CD4-positive, CD25-positive, alpha-beta regulatory T cell (primary cell): ENCODE measurements around the gene ICAM2. TPM values are rescaled to one million over a fixed set of nuclear protein-coding genes. Genes with fewer than 3 reads are reported as not detected.
"Not testable (repeated sequence)": the region's sequence is repeated elsewhere in the genome, so short reads cannot be mapped to it uniquely, and the experiment has no call there.

Experiments
- ATAC-seq, 2 donors: fragments of 150-1000 bp; cut with Tn5 transposase; one replicate each; pipeline ENCODE4 v1.10.0; 2021; ENCODE audit warnings: low read depth in 2 of 2, moderate number of reproducible peaks in 2 of 2, moderate library complexity in 1 of 2
- DNase-seq, 3 donors: peaks; one replicate each; pipeline versions ENCODE4 v3.0.0 to v3.0.0-alpha.2; 2012 to 2022; ENCODE audit warnings: mixed read lengths in 1 of 3
- H3K27ac ChIP-seq: one replicate; pipeline ENCODE4 v1.7.0; 2013; ENCODE audit warnings: mild to moderate bottlenecking, low read length; ENCODE audit not compliant: insufficient read depth, poor library complexity, severe bottlenecking
- H3K27me3 ChIP-seq: one replicate; pipeline ENCODE4 v1.7.0; 2013; ENCODE audit warnings: low read length; ENCODE audit not compliant: control insufficient read depth, insufficient read depth
- H3K36me3 ChIP-seq: one replicate; pipeline ENCODE4 v1.7.0; 2013; ENCODE audit warnings: mild to moderate bottlenecking, low read length, moderate library complexity; ENCODE audit not compliant: control insufficient read depth, insufficient read depth
- H3K4me1 ChIP-seq: 2 replicates; pipeline ENCODE4 v1.7.0; 2013; ENCODE audit warnings: mild to moderate bottlenecking, low read length; ENCODE audit not compliant: insufficient read depth, control insufficient read depth, poor library complexity, severe bottlenecking
- H3K4me3 ChIP-seq: one replicate; pipeline ENCODE4 v1.7.0; 2013; ENCODE audit warnings: low read depth, mild to moderate bottlenecking, low read length, moderate library complexity
- H3K9me3 ChIP-seq, 2 experiments: 1 replicate in 1 of 2; 2 replicates in 1 of 2; pipeline ENCODE4 v1.7.0; 2013; ENCODE audit warnings: low read length in 2 of 2, mild to moderate bottlenecking in 1 of 2, moderate library complexity in 1 of 2; ENCODE audit not compliant: control insufficient read depth in 2 of 2
- H3K27ac Mint-ChIP-seq, 3 donors: one replicate each; pipeline ENCODE4 v1.8.0; 2020 to 2022; ENCODE audit warnings: mild to moderate bottlenecking in 3 of 3, mixed read lengths in 3 of 3, moderate library complexity in 2 of 3
- H3K27me3 Mint-ChIP-seq: one replicate; pipeline ENCODE4 v1.8.0; 2022; ENCODE audit warnings: mild to moderate bottlenecking, mixed read lengths
- H3K36me3 Mint-ChIP-seq: one replicate; pipeline ENCODE4 v1.8.0; 2020; ENCODE audit warnings: mixed read lengths
- H3K4me1 Mint-ChIP-seq, 4 donors: one replicate each; pipeline ENCODE4 v1.8.0; 2020 to 2022; ENCODE audit warnings: mixed read lengths in 4 of 4, mild to moderate bottlenecking in 1 of 4
- H3K4me3 Mint-ChIP-seq, 4 donors: one replicate each; pipeline ENCODE4 v1.8.0; 2020 to 2022; ENCODE audit warnings: mild to moderate bottlenecking in 4 of 4, mixed read lengths in 4 of 4, moderate library complexity in 3 of 4
- H3K9me3 Mint-ChIP-seq, 7 donors: one replicate each; pipeline ENCODE4 v1.8.0; 2020 to 2022; ENCODE audit warnings: mixed read lengths in 7 of 7, mild to moderate bottlenecking in 3 of 7, moderate library complexity in 2 of 7
- polyA plus RNA-seq, 4 donors: library from polyadenylated mRNA; unstranded; fragments of 300-500 nt; fragmentation: Illumina TruSeq; gene quantifications; one replicate each; pipeline ENCODE4 v1.2.3, GENCODE V29; 2021
- total RNA-seq: library from RNA; stranded (reverse); gene quantifications from one replicate; pipeline ENCODE4 v1.2.3, GENCODE V29; 2022

The ICAM2 gene
- total and polyA plus RNA-seq, 5 donors from 2014 or later = 106 to 625 (median 539) TPM

DNA sequence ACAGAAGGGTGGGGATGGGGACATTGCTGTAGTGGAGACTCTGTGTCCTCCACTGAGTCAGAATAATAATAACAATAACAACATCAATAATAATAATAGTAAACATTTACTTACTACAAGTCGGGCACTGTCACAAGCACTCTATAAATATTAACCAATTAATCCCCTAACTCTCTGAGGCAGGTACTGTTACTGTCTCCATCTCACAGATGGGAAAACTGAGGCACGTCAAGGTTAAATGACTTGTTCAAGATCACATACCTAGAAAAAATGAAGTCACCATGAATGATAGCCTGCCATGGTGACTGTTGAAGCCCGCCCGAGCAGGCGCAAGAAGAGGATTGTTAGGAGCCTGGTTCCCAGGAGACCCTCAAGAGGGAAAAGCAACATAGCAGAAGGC lies 12.1 kb downstream of the ICAM2 start:
- Histone ChIP-seq H3K4me1 (peaks cover 65% of the 10 kb centered on the region), H3K4me3 (no peak overlapping the region), H3K36me3 (peaks cover 58% of the 10 kb centered on the region), H3K27me3 (no peaks in the 10 kb centered on the region), H3K9me3 (no peaks in the 10 kb centered on the region), H3K27ac (no peak overlapping the region)
- ATAC-seq (no peak), DNase-seq (no peak)
- Mint-ChIP-seq H3K36me3 (peaks cover 31% of the 10 kb centered on the region), H3K27me3 (no peaks in the 10 kb centered on the region), H3K4me3 (peak overlapping the region in 2 of 4 donors; percentile 52 to 74), H3K27ac (peak overlapping the region; percentile 26 to 88 (median 84)), H3K4me1 (peaks cover 23 to 80% (median 39%) of the 10 kb centered on the region in 4 donors), H3K9me3 (no peaks in the 10 kb centered on the region)

DNA sequence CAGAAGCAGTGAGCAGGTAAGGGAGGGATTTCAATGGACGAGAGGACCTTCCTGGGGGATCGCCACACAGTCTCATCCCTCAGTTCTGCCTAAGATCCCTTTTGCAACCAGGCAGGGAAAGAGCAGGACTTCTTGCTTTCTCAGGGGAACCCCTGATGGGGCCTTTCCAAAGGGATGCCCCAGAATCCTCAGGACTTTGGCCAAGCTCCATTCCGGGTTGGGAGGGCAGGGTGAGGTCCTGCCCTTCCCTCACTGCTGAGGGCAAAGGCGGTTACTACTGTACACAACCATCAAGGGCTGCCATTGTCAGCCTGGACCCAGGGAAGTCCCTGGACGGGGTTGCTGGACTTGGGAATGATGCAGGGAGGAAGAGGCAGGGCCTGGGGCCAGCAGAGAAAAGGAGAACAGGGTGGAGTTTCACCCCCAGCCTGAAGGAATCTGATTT lies 12.6 kb downstream of the ICAM2 start:
- Histone ChIP-seq H3K9me3 (no peaks in the 10 kb centered on the region), H3K4me1 (peaks cover 61% of the 10 kb centered on the region), H3K4me3 (no peak overlapping the region), H3K36me3 (peaks cover 63% of the 10 kb centered on the region), H3K27me3 (no peaks in the 10 kb centered on the region), H3K27ac (peak overlapping the region; percentile 24)
- Mint-ChIP-seq H3K4me3 (peak overlapping the region in 1 of 4 donors; percentile 52), H3K36me3 (peaks cover 31% of the 10 kb centered on the region), H3K4me1 (peaks cover 22 to 75% (median 36%) of the 10 kb centered on the region in 4 donors), H3K27me3 (no peaks in the 10 kb centered on the region), H3K27ac (peak overlapping the region; percentile 73 to 88 (median 84)), H3K9me3 (no peaks in the 10 kb centered on the region)
- DNase-seq = no peak
- no peak for ATAC-seq

- not testable (repeated sequence) for H3K27me3 ChIP-seq, H3K27me3 Mint-ChIP-seq, H3K9me3 ChIP-seq, ATAC-seq, H3K9me3 Mint-ChIP-seq, H3K4me3 ChIP-seq, DNase-seq
- Histone ChIP-seq H3K4me1 (peaks cover 56% of the 10 kb centered on the region), H3K27ac (peak overlapping the region; percentile 24), H3K36me3 (peaks cover 68% of the 10 kb centered on the region)
- Mint-ChIP-seq H3K36me3 (peaks cover 31% of the 10 kb centered on the region), H3K4me3 (peak overlapping the region in 1 of 4 donors; percentile 52), H3K27ac (peak overlapping the region; percentile 43 to 88 (median 84)), H3K4me1 (peaks cover 18 to 69% (median 34%) of the 10 kb centered on the region in 4 donors)
These were observed 13.2 kb downstream of the ICAM2 start for GRCh38 chr17:64007089-64007837.

DNA sequence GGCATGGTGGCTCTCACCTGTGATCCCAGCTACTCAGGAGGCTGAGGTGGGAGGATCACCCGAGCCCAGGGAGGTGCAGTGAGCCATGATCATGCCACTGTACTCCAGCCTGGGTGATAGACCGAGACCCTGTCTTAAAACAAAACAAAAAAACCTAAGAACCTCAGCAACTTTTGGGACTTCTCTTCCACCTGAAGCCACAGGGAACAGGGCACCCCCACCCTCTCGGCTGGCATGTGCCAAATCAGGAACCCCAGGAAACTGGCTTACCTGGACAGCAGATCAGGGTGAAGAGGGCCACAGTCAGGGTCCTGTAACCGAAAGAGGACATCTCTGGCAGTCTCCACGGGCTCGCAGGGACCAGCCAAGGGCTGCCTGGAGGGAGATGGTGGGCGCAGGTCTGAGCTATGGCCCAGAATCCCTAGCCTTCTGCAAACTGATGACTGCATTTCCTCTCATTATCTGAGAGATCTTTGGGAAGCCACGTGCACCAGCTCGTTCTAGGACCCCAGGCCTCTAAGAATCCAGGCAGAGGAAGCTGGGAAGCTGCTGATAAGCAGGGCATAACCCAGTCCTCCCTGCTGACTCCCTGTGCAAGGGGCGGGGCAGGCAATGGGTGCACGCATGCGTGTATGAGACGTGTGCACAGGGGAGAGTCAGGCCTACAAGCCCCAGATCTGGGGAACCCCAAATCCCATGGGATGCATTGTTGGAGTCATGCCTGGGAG lies 13.9 kb downstream of the ICAM2 start:
- peaks cover 50% of the 10 kb centered on the region for H3K4me1 ChIP-seq

DNA sequence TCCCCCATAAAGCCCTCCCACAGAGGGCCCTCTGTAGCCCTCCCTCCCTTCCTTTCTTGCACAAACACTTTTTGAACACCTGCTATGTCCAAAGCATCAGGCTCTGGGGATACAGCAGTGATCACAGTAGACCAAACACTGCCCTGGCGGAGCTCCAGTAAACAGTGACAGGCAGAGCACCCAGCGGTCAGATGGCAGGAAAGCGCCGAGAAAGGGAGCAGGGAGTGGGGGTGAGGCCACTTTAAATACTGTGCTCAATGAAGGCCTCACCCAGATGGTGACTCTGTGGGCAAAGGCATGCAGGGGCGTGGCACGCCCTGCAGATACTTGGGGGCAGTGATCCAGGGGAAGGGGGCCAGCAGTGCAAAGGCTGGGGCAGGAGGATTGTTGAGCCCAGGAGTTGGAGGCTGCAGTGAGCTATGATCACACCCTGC lies 14.7 kb downstream of the ICAM2 start:
- Mint-ChIP-seq H3K4me3 (peak overlapping the region in 1 of 4 donors; percentile 7), H3K9me3 (no peaks in the 10 kb centered on the region), H3K4me1 (peaks cover 5 to 57% (median 22%) of the 10 kb centered on the region in 4 donors), H3K27ac (peak overlapping the region in 2 of 3 donors; percentile 26 to 87), H3K36me3 (peaks cover 18% of the 10 kb centered on the region), H3K27me3 (no peaks in the 10 kb centered on the region)
- Histone ChIP-seq H3K27me3 (no peaks in the 10 kb centered on the region), H3K4me3 (no peak overlapping the region), H3K27ac (peak overlapping the region; percentile 1), H3K36me3 (peaks cover 64% of the 10 kb centered on the region), H3K9me3 (no peaks in the 10 kb centered on the region), H3K4me1 (peaks cover 42% of the 10 kb centered on the region)
- DNase-seq = no peak
- ATAC-seq = no peak

More for the DNA sequence above, 13.9 kb downstream of the ICAM2 start:
- peak overlapping the region; percentile 20 to 88 (median 71) for H3K27ac Mint-ChIP-seq
- Histone ChIP-seq H3K36me3 (peaks cover 66% of the 10 kb centered on the region), H3K4me3 (no peak overlapping the region), H3K27ac (peak overlapping the region; percentile 1), H3K9me3 (no peaks in the 10 kb centered on the region), H3K27me3 (no peaks in the 10 kb centered on the region)
- no peak for DNase-seq
- H3K36me3 Mint-ChIP-seq = peaks cover 26% of the 10 kb centered on the region
- no peaks in the 10 kb centered on the region for H3K9me3 Mint-ChIP-seq
- H3K4me3 Mint-ChIP-seq = peak overlapping the region in 1 of 4 donors; percentile 52
- no peak for ATAC-seq
- no peaks in the 10 kb centered on the region for H3K27me3 Mint-ChIP-seq
- H3K4me1 Mint-ChIP-seq = peaks cover 12 to 65% (median 28%) of the 10 kb centered on the region in 4 donors

DNA sequence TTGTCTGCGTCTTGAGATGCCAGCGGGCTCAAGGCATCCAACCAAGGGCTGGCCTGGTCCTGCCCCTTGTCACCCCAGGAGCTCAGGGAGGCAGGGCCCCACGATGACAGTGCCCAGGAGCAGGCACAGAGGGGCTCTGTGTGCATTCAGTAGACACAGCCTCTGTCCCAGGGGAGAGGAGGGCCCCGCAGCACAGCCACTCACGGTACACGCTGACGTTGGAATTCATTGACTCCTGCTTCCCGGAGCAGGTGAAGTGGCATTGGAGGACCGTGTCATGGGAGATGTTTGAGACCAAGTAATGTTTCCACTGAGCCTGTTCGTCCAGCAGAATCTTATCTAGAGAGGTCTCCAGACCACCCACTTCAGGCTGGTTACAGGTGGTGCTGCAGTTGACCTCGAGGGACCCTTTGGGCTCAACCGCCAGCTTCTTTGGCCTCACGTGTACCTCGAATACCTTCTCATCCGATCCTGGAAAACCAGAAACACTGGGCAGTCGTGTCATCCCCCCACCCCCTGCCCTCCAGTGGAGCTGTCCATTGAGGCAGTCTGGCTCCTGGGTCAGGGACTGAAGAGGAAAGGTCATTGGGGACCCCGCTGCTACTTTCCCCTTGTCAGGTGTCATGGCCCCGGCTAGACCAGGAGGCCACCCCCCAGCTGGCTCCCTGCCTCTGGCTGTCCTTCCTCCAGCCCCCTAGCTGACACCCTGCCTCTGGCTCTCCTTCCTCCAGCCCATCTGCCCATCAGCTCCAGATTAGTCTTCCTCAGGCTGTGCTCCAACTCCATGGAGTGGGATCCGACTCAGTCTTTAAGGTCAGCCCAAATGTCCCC lies 15.3 kb downstream of the ICAM2 start:
- Mint-ChIP-seq H3K27me3 (no peaks in the 10 kb centered on the region), H3K36me3 (peaks cover 15% of the 10 kb centered on the region), H3K9me3 (no peaks in the 10 kb centered on the region), H3K27ac (peak overlapping the region; percentile 14 to 87 (median 46)), H3K4me3 (no peak overlapping the region), H3K4me1 (peaks cover 0 to 53% (median 19%) of the 10 kb centered on the region in 4 donors)
- ATAC-seq = no peak
- Histone ChIP-seq H3K36me3 (peaks cover 62% of the 10 kb centered on the region), H3K4me3 (no peak overlapping the region), H3K9me3 (no peaks in the 10 kb centered on the region), H3K4me1 (peaks cover 37% of the 10 kb centered on the region), H3K27me3 (no peaks in the 10 kb centered on the region), H3K27ac (peak overlapping the region; percentile 1)
- no peak for DNase-seq

DNA sequence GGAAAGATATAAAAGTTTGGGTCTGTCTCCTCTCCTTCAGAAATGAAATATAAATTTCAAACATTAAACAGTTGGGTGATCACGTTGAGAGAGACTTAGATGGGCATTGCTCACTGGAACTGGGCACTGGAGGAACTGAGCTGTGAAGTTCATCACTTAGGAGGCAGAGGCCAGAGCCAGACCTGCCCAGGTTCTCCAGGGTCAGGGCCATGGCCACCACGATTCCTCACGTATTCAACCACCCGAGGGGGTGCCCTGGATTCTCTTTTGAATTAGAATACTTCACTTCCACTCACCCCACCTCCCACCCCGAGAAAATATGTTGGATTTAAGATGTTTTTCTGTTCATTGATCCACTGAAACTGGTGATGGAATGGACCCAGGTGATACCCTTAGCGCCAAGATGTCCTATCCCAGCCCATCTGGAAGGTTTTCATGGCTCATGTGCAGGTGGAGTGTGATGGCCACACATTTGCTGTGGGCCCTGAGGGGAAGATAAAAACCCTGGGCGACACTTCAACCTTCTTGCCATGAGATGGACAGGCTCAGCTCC lies 16.1 kb downstream of the ICAM2 start:
- H3K27ac ChIP-seq = no peak overlapping the region
- DNase-seq = no peak
- H3K4me3 Mint-ChIP-seq = peak overlapping the region in 1 of 4 donors; percentile 62
- no peaks in the 10 kb centered on the region for H3K9me3 Mint-ChIP-seq
- H3K9me3 ChIP-seq = no peaks in the 10 kb centered on the region
- no peak for ATAC-seq
- peaks cover 10% of the 10 kb centered on the region for H3K36me3 Mint-ChIP-seq
- no peaks in the 10 kb centered on the region for H3K27me3 ChIP-seq
- H3K4me1 ChIP-seq = peaks cover 30% of the 10 kb centered on the region
- H3K4me1 Mint-ChIP-seq = peaks cover 0 to 51% (median 19%) of the 10 kb centered on the region in 4 donors
- peaks cover 56% of the 10 kb centered on the region for H3K36me3 ChIP-seq
- H3K27me3 Mint-ChIP-seq = peaks cover 1% of the 10 kb centered on the region
- H3K27ac Mint-ChIP-seq = peak overlapping the region in 2 of 3 donors; percentile 71 to 79
- no peak overlapping the region for H3K4me3 ChIP-seq
